ENCODE measurements around the gene TUBA4B.

Gene TUBA4B

GRCh38 chr2:219252900-219253752 lies at the start of gene TUBA4B:
Gene TUBA4B, plus strand, starts transcription at chr2:219253243. Its CDS starts 165 bp downstream, at chr2:219253408.
- ChIA-PET POLR2A (interaction anchor here (0.6 to 3.2 kb wide), 7 partner anchors 8 to 47 kb away, joined by 4 to 17 read pairs (median 5); partner anchors contain the start of genes GLB1L, STK16 and ZFAND2B), CTCF (interaction anchor here (1.0 to 6.2 kb wide), 5 partner anchors 23 to 46 kb away, joined by 3 to 83 read pairs (median 12); partner anchors contain the start of genes ANKZF1, ATG9A and DNAJB2)
- Histone ChIP-seq H3K9me3 (ENCODE audit: control insufficient read depth, insufficient read depth, low read depth, low read length) (no peaks in the 10 kb centered on the region), H3K36me3 (ENCODE audit: control insufficient read depth in 2 of 2, insufficient read depth in 1 of 2, low read length in 2 of 2) (peaks cover 0 to 16% of the 10 kb centered on the region in 2 experiments; a peak in 1 of 3 replicates), H3K4me1 (ENCODE audit: control insufficient read depth, insufficient read depth, low read length) (peaks cover 4% of the 10 kb centered on the region; the same call in 1 of the 2 replicates), H3K27ac (ENCODE audit: extremely low read depth, low read depth, low read length) (no peak within 1 kb of the TSS), H3K4me3 (ENCODE audit: low read depth, low read length) (peak within 1 kb of the TSS; percentile 55)
- TF ChIP-seq BCL6B (tag by site-specific recombination; IDR thresholded peaks at IDR 0.05) = no peak
- TF ChIP-seq PRDM10 (tag by site-specific recombination; IDR thresholded peaks at IDR 0.05) = no peak
- no peak for TF ChIP-seq ZNF664 (tag by site-specific recombination; IDR thresholded peaks at IDR 0.05)
- no peak for TF ChIP-seq SP3 (tag by site-specific recombination; IDR thresholded peaks at IDR 0.05)
- no peak for TF ChIP-seq YY1 (tag by site-specific recombination; IDR thresholded peaks at IDR 0.05)
- TF ChIP-seq ZEB2 (tag by site-specific recombination; IDR thresholded peaks at IDR 0.05) = no peak
- TF ChIP-seq FEZF1 (tag by site-specific recombination; IDR thresholded peaks at IDR 0.05) = no peak
- TF ChIP-seq ZNF202 (tag by site-specific recombination; IDR thresholded peaks at IDR 0.05; ENCODE audit: borderline replicate concordance) = no peak
- TF ChIP-seq GLI4 (tag by site-specific recombination; IDR thresholded peaks at IDR 0.05) = no peak
- no peak for TF ChIP-seq ZNF174 (tag by site-specific recombination; IDR thresholded peaks at IDR 0.05)
- TF ChIP-seq REPIN1 (tag by site-specific recombination; IDR thresholded peaks at IDR 0.05; ENCODE audit: low read depth) = no peak
- TF ChIP-seq, protein P1, sequence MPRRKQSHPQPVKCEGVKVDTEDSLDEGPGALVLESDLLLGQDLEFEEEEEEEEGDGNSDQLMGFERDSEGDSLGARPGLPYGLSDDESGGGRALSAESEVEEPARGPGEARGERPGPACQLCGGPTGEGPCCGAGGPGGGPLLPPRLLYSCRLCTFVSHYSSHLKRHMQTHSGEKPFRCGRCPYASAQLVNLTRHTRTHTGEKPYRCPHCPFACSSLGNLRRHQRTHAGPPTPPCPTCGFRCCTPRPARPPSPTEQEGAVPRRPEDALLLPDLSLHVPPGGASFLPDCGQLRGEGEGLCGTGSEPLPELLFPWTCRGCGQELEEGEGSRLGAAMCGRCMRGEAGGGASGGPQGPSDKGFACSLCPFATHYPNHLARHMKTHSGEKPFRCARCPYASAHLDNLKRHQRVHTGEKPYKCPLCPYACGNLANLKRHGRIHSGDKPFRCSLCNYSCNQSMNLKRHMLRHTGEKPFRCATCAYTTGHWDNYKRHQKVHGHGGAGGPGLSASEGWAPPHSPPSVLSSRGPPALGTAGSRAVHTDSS (tag by site-specific recombination; IDR thresholded peaks at IDR 0.05) = no peak
- TF ChIP-seq, protein P2, sequence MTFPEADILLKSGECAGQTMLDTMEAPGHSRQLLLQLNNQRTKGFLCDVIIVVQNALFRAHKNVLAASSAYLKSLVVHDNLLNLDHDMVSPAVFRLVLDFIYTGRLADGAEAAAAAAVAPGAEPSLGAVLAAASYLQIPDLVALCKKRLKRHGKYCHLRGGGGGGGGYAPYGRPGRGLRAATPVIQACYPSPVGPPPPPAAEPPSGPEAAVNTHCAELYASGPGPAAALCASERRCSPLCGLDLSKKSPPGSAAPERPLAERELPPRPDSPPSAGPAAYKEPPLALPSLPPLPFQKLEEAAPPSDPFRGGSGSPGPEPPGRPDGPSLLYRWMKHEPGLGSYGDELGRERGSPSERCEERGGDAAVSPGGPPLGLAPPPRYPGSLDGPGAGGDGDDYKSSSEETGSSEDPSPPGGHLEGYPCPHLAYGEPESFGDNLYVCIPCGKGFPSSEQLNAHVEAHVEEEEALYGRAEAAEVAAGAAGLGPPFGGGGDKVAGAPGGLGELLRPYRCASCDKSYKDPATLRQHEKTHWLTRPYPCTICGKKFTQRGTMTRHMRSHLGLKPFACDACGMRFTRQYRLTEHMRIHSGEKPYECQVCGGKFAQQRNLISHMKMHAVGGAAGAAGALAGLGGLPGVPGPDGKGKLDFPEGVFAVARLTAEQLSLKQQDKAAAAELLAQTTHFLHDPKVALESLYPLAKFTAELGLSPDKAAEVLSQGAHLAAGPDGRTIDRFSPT (tag by site-specific recombination; IDR thresholded peaks at IDR 0.05) = no peak
- TF ChIP-seq PBX3 (CRISPR knock-in tag; IDR thresholded peaks at IDR 0.05) = no peak

All from HEK293 (cell line).